ENCODE measurements around the gene POLD1. TPM values are rescaled to one million over a fixed set of nuclear protein-coding genes. Genes with fewer than 3 reads are reported as not detected.

The POLD1 gene
- total RNA-seq, 4 donors from 2014 or later, result 14.0 to 18.8 (median 17.6) TPM

Other genes with a start within 250 kb of the POLD1 start
- not detected for gene IZUMO2, start 221.1 kb upstream of the POLD1 start, total RNA-seq
- 100 to 1,000 TPM in 1 of 4 donors, 10 to 100 TPM in 3; 31.1 to 141 (median 39.0) TPM for gene MYH14, start 180.7 kb upstream of the POLD1 start, total RNA-seq
- under 1 TPM in 3 of 4 donors, not detected in 1; 0.48 to 0.87 (median 0.57) TPM for gene KCNC3, start 55.0 kb upstream of the POLD1 start, total RNA-seq
- under 1 TPM in 1 of 4 donors, not detected in 3; 0.38 TPM for gene NAPSA, start 18.7 kb upstream of the POLD1 start, total RNA-seq
- gene NR1H2, start 7.9 kb upstream of the POLD1 start, total RNA-seq, result 10 to 100 TPM; 48.6 to 84.1 (median 68.1) TPM
- under 1 TPM in 1 of 4 donors, not detected in 3; 0.32 TPM for gene SPIB, start 34.6 kb downstream of the POLD1 start, total RNA-seq
- under 1 TPM in 1 of 4 donors, not detected in 3; 0.19 TPM for gene MYBPC2, start 48.5 kb downstream of the POLD1 start, total RNA-seq
- gene EMC10, start 92.2 kb downstream of the POLD1 start, total RNA-seq, result 10 to 100 TPM; 50.2 to 76.1 (median 59.7) TPM
- 1 to 10 TPM in 3 of 4 donors, under 1 TPM in 1; 0.53 to 2.0 (median 1.5) TPM for gene GARIN5A, start 92.5 kb downstream of the POLD1 start, total RNA-seq
- 10 to 100 TPM; 26.3 to 45.1 (median 34.9) TPM for gene JOSD2, start 126.8 kb downstream of the POLD1 start, total RNA-seq
- gene ASPDH, start 129.6 kb downstream of the POLD1 start, total RNA-seq, result not detected
- gene LRRC4B, start 184.1 kb downstream of the POLD1 start, total RNA-seq, result 1 to 10 TPM in 1 of 4 donors, under 1 TPM in 3; 0.18 to 1.5 (median 0.44) TPM

All from esophagus squamous epithelium (tissue), 4 donors.